HepG2 (cell line): ENCODE measurements around the gene DCAF8. TPM values are rescaled to one million over a fixed set of nuclear protein-coding genes. Genes with fewer than 3 reads are reported as not detected.
A peak's percentile ranks its signal among the peaks of the same experiment; 100 is the strongest.

Source experiments
- HNRNPL ChIP-seq: fragments of 200-400 bp; formaldehyde crosslinking; IDR thresholded peaks from 2 replicates; pipeline ENCODE4 v1.6.1; 2017; ENCODE audit warnings: mild to moderate bottlenecking, low read depth, low read length
- SNAPC2 ChIP-seq: sonication (generic); formaldehyde crosslinking; IDR thresholded peaks from 2 replicates; pipeline ENCODE4 v1.8.1; 2022; ENCODE audit warnings: mild to moderate bottlenecking, missing genetic modification reagents
- SOX5 ChIP-seq: IDR thresholded peaks from 2 replicates; pipeline ENCODE4 v1.6.1; 2016; ENCODE audit warnings: borderline replicate concordance
- SRF ChIP-seq: IDR thresholded peaks from 2 replicates; pipeline ENCODE4 v1.6.1; 2011; ENCODE audit warnings: mild to moderate bottlenecking, low read depth, low read length, moderate library complexity
- UBTF ChIP-seq: sonication (generic); formaldehyde crosslinking; IDR thresholded peaks from 2 replicates; pipeline ENCODE4 v1.4.0; 2020; ENCODE audit warnings: mild to moderate bottlenecking, missing genetic modification reagents
- ZBTB49 ChIP-seq: sonication (generic); formaldehyde crosslinking; IDR thresholded peaks from 2 replicates; pipeline ENCODE4 v1.4.0; 2020; ENCODE audit warnings: missing genetic modification reagents, borderline replicate concordance
- ZNF678 ChIP-seq: sonication (generic); formaldehyde crosslinking; IDR thresholded peaks from 2 replicates; pipeline ENCODE4 v1.4.0; 2020; ENCODE audit warnings: mild to moderate bottlenecking, missing genetic modification reagents
- ZNF788 ChIP-seq: sonication (generic); formaldehyde crosslinking; IDR thresholded peaks from 2 replicates; pipeline ENCODE4 v1.5.0; 2020; ENCODE audit warnings: mild to moderate bottlenecking, missing genetic modification reagents, borderline replicate concordance
- polyA plus RNA-seq, 8 experiments: library from polyadenylated mRNA; depleted of rRNA in 3 of 8; stranded (reverse) in 7 of 8; unstranded in 1 of 8; fragments of >200 nt; fragmentation: Illumina TruSeq in 4 of 8; extraction: Trizol in 4 of 8; gene quantifications; 2 replicates each; pipeline versions ENCODE4 v1.2.1 to v1.2.3, GENCODE V29; 2011 to 2016; ENCODE audit warnings: low read depth in 4 of 8, missing spikeins in 1 of 8, mixed read lengths in 1 of 8; ENCODE audit not compliant: insufficient read depth in 1 of 8
- total RNA-seq, 5 experiments: library from RNA; depleted of rRNA; stranded (reverse); fragments of >200 nt; fragmentation: Illumina TruSeq; extraction: Trizol; gene quantifications; 2 replicates each; pipeline ENCODE4 v1.2.3, GENCODE V29; 2016; ENCODE audit warnings: low read depth in 1 of 5
- TF ChIP-seq, protein P1 (sequence below): sonication (generic); formaldehyde crosslinking; IDR thresholded peaks from 2 replicates; pipeline ENCODE4 v1.5.0; 2020; ENCODE audit warnings: mild to moderate bottlenecking, missing genetic modification reagents
- TF ChIP-seq, protein P2 (sequence below): sonication (generic); formaldehyde crosslinking; IDR thresholded peaks from 2 replicates; pipeline ENCODE4 v1.9.0; 2021; ENCODE audit warnings: mild to moderate bottlenecking, missing genetic modification reagents
- TF ChIP-seq, protein P3 (sequence below): sonication (generic); formaldehyde crosslinking; IDR thresholded peaks from 2 replicates; pipeline ENCODE4 v1.8.1; 2023; ENCODE audit warnings: missing genetic modification reagents, mild to moderate bottlenecking, borderline replicate concordance
- TF ChIP-seq, protein P4 (sequence below): sonication (generic); IDR thresholded peaks from 2 replicates; pipeline ENCODE4 v1.6.1; 2016; ENCODE audit warnings: low read depth, borderline replicate concordance

The DCAF8 gene
- total and polyA plus RNA-seq, 2 of the 13 experiments (the other 11 are each of a cell fraction or from before 2014, with no cell fraction given): 73.4 to 79.8 TPM

DNA sequence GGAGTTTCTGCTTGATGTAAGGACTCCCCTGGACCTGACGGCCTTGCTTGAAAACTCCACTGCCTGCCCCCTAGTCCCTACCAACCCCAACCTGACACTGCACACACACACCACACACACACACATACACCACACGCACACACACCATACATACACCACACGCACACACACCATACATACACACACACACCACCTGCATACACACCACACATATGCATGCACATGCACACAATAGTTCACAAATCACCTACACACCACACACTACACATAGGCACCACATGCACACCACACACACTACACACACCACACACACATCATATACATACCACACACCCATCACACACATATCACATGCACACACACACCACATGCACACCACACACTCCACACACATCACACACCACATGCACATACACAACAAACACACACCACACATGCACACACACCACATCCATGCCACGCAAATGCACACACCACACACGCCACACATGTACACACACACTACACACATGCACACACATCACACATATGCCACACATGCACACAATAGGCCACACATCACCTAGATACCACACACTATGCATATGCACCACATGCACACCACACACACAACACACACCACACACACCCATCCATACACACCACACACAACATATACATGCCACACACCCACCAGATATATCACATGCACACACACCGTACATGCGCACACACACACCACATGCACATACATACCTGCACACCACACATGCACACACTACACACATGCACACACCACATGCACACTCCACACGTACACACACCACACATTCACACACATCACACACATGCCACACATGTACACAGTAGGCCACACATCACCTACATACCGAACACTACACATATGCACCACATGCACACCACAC lies 68.3 kb downstream of the DCAF8 start (continued):
- TF ChIP-seq, protein P1, sequence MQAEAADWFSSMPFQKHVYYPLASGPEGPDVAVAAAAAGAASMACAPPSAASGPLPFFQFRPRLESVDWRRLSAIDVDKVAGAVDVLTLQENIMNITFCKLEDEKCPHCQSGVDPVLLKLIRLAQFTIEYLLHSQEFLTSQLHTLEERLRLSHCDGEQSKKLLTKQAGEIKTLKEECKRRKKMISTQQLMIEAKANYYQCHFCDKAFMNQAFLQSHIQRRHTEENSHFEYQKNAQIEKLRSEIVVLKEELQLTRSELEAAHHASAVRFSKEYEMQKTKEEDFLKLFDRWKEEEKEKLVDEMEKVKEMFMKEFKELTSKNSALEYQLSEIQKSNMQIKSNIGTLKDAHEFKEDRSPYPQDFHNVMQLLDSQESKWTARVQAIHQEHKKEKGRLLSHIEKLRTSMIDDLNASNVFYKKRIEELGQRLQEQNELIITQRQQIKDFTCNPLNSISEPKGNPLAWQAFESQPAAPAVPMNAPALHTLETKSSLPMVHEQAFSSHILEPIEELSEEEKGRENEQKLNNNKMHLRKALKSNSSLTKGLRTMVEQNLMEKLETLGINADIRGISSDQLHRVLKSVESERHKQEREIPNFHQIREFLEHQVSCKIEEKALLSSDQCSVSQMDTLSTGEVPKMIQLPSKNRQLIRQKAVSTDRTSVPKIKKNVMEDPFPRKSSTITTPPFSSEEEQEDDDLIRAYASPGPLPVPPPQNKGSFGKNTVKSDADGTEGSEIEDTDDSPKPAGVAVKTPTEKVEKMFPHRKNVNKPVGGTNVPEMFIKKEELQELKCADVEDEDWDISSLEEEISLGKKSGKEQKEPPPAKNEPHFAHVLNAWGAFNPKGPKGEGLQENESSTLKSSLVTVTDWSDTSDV (CRISPR knock-in tag): no peak
- no peak for TF ChIP-seq HNRNPL
- TF ChIP-seq, protein P2, sequence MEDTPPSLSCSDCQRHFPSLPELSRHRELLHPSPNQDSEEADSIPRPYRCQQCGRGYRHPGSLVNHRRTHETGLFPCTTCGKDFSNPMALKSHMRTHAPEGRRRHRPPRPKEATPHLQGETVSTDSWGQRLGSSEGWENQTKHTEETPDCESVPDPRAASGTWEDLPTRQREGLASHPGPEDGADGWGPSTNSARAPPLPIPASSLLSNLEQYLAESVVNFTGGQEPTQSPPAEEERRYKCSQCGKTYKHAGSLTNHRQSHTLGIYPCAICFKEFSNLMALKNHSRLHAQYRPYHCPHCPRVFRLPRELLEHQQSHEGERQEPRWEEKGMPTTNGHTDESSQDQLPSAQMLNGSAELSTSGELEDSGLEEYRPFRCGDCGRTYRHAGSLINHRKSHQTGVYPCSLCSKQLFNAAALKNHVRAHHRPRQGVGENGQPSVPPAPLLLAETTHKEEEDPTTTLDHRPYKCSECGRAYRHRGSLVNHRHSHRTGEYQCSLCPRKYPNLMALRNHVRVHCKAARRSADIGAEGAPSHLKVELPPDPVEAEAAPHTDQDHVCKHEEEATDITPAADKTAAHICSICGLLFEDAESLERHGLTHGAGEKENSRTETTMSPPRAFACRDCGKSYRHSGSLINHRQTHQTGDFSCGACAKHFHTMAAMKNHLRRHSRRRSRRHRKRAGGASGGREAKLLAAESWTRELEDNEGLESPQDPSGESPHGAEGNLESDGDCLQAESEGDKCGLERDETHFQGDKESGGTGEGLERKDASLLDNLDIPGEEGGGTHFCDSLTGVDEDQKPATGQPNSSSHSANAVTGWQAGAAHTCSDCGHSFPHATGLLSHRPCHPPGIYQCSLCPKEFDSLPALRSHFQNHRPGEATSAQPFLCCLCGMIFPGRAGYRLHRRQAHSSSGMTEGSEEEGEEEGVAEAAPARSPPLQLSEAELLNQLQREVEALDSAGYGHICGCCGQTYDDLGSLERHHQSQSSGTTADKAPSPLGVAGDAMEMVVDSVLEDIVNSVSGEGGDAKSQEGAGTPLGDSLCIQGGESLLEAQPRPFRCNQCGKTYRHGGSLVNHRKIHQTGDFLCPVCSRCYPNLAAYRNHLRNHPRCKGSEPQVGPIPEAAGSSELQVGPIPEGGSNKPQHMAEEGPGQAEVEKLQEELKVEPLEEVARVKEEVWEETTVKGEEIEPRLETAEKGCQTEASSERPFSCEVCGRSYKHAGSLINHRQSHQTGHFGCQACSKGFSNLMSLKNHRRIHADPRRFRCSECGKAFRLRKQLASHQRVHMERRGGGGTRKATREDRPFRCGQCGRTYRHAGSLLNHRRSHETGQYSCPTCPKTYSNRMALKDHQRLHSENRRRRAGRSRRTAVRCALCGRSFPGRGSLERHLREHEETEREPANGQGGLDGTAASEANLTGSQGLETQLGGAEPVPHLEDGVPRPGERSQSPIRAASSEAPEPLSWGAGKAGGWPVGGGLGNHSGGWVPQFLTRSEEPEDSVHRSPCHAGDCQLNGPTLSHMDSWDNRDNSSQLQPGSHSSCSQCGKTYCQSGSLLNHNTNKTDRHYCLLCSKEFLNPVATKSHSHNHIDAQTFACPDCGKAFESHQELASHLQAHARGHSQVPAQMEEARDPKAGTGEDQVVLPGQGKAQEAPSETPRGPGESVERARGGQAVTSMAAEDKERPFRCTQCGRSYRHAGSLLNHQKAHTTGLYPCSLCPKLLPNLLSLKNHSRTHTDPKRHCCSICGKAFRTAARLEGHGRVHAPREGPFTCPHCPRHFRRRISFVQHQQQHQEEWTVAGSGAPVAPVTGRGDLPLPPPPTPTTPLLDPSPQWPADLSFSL: peak; percentile 94
- no peak for TF ChIP-seq UBTF (CRISPR knock-in tag)
- no peak for TF ChIP-seq SOX5 (CRISPR knock-in tag)
- TF ChIP-seq, protein P3, sequence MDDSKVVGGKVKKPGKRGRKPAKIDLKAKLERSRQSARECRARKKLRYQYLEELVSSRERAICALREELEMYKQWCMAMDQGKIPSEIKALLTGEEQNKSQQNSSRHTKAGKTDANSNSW: no peak
- TF ChIP-seq ZNF788 (CRISPR knock-in tag): peak; percentile 82; the same call in 1 of the 2 replicates
- no peak for TF ChIP-seq SNAPC2 (CRISPR knock-in tag)
- TF ChIP-seq, protein P4, sequence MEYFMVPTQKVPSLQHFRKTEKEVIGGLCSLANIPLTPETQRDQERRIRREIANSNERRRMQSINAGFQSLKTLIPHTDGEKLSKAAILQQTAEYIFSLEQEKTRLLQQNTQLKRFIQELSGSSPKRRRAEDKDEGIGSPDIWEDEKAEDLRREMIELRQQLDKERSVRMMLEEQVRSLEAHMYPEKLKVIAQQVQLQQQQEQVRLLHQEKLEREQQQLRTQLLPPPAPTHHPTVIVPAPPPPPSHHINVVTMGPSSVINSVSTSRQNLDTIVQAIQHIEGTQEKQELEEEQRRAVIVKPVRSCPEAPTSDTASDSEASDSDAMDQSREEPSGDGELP: no peak
- no peak for TF ChIP-seq ZBTB49 (CRISPR knock-in tag)
- TF ChIP-seq SRF: no peak
- 0 out of 2 replicates have a peak, but pooled peaks have one; percentile 28 for TF ChIP-seq ZNF678
